WTC11 (cell line): ENCODE results near the gene FILIP1L. TPM values are rescaled to one million over a fixed set of nuclear protein-coding genes. Genes with fewer than 3 reads are reported as not detected.

Experiments used
- ATAC-seq: fragments of 200-7000 bp; cut with Tn5 transposase; 2 replicates; pipeline ENCODE4 v1.10.0; 2021; ENCODE audit warnings: mild to moderate bottlenecking, moderate library complexity
- CTCF ChIA-PET: fragments of 300-600 bp; sonication (Branson Sonifier 250); formaldehyde crosslinking; loops from one replicate; lab custom pipeline; 2021; ENCODE audit warnings: antibody characterized with exemption; lab: Charles Lee
- POLR2A ChIA-PET: fragments of 350-600 bp; sonication (Branson Sonifier 250); formaldehyde crosslinking; loops from one replicate; lab custom pipeline; 2021; ENCODE audit warnings: antibody characterized with exemption; lab: Charles Lee
- DNase-seq: peaks from one replicate; pipeline ENCODE4 v3.0.0; 2021; ENCODE audit warnings: low spot score
- H3K27ac Mint-ChIP-seq: 2 replicates; pipeline ENCODE4 v1.8.0; 2021; ENCODE audit warnings: mixed read lengths
- H3K27me3 Mint-ChIP-seq: 2 replicates; pipeline ENCODE4 v1.8.0; 2021; ENCODE audit warnings: low read depth, mild to moderate bottlenecking, moderate library complexity, mixed read lengths
- H3K36me3 Mint-ChIP-seq: 2 replicates; pipeline ENCODE4 v1.8.0; 2021; ENCODE audit warnings: mixed read lengths
- H3K4me1 Mint-ChIP-seq: 2 replicates; pipeline ENCODE4 v1.8.0; 2022; ENCODE audit warnings: mixed read lengths
- H3K4me3 Mint-ChIP-seq: 2 replicates; pipeline ENCODE4 v1.8.0; 2021; ENCODE audit warnings: mild to moderate bottlenecking, moderate library complexity, mixed read lengths
- H3K9me3 Mint-ChIP-seq: 2 replicates; pipeline ENCODE4 v1.8.0; 2021; ENCODE audit warnings: mixed read lengths
- CREM ChIP-seq: sonication (generic); formaldehyde crosslinking; IDR thresholded peaks from 2 replicates; pipeline ENCODE4 v1.8.1; 2022; ENCODE audit warnings: mild to moderate bottlenecking, missing genetic modification reagents, moderate library complexity
- FOXK1 ChIP-seq: sonication (generic); formaldehyde crosslinking; IDR thresholded peaks from 2 replicates; pipeline ENCODE4 v1.8.0; 2022; ENCODE audit warnings: mild to moderate bottlenecking, moderate library complexity, missing genetic modification reagents
- GTF2I ChIP-seq: fragments of 250-450 bp; sonication (Bioruptor Pico); conservative IDR thresholded peaks from 2 replicates; pipeline ENCODE4 v1.4.0; 2021; ENCODE audit warnings: mild to moderate bottlenecking
- JAZF1 ChIP-seq: fragments of 250-450 bp; sonication (Bioruptor Pico); IDR thresholded peaks from 2 replicates; pipeline ENCODE4 v1.9.0; 2021; ENCODE audit warnings: moderate library complexity, mild to moderate bottlenecking, inconsistent platforms
- MXD4 ChIP-seq: fragments of 250-450 bp; sonication (Bioruptor Pico); IDR thresholded peaks from 2 replicates; pipeline ENCODE4 v1.8.0; 2021; ENCODE audit warnings: mild to moderate bottlenecking, moderate library complexity, borderline replicate concordance
- NFE2L1 ChIP-seq: sonication (generic); formaldehyde crosslinking; IDR thresholded peaks from 2 replicates; pipeline ENCODE4 v1.8.1; 2023; ENCODE audit warnings: missing genetic modification reagents
- NFYB ChIP-seq: sonication (generic); formaldehyde crosslinking; conservative IDR thresholded peaks from 2 replicates; pipeline ENCODE4 v1.8.0; 2022; ENCODE audit warnings: low read depth, missing genetic modification reagents
- NR3C1 ChIP-seq: sonication (generic); formaldehyde crosslinking; conservative IDR thresholded peaks from 2 replicates; pipeline ENCODE4 v1.8.1; 2023; ENCODE audit warnings: low read depth, mild to moderate bottlenecking, missing genetic modification reagents
- PRRX2 ChIP-seq: fragments of 250-450 bp; sonication (Bioruptor Pico); IDR thresholded peaks from 2 replicates; pipeline ENCODE4 v1.8.0; 2021; ENCODE audit warnings: mild to moderate bottlenecking
- SMAD3 ChIP-seq: sonication (generic); formaldehyde crosslinking; IDR thresholded peaks from 2 replicates; pipeline ENCODE4 v1.8.0; 2022; ENCODE audit warnings: missing genetic modification reagents, mild to moderate bottlenecking, borderline replicate concordance
- SMAD4 ChIP-seq: sonication (generic); formaldehyde crosslinking; IDR thresholded peaks from 2 replicates; pipeline ENCODE4 v1.8.0; 2022; ENCODE audit warnings: mild to moderate bottlenecking, missing genetic modification reagents
- SP1 ChIP-seq: sonication (generic); formaldehyde crosslinking; conservative IDR thresholded peaks from 2 replicates; pipeline ENCODE4 v1.8.1; 2022; ENCODE audit warnings: missing genetic modification reagents
- TCF7 ChIP-seq: sonication (generic); formaldehyde crosslinking; IDR thresholded peaks from 2 replicates; pipeline ENCODE4 v1.8.0; 2022; ENCODE audit warnings: mild to moderate bottlenecking, low read depth, missing genetic modification reagents, moderate library complexity
- ZNF232 ChIP-seq: sonication (generic); formaldehyde crosslinking; IDR thresholded peaks from 2 replicates; pipeline ENCODE4 v1.8.0; 2022; ENCODE audit warnings: mild to moderate bottlenecking, missing genetic modification reagents
- ZNF263 ChIP-seq: sonication (generic); formaldehyde crosslinking; IDR thresholded peaks from 2 replicates; pipeline ENCODE4 v1.8.1; 2022; ENCODE audit warnings: low read depth, mild to moderate bottlenecking, moderate library complexity, missing genetic modification reagents
- ZNF317 ChIP-seq: sonication (generic); formaldehyde crosslinking; IDR thresholded peaks from 2 replicates; pipeline ENCODE4 v1.8.1; 2023; ENCODE audit warnings: low read depth, mild to moderate bottlenecking, moderate library complexity, missing genetic modification reagents, borderline replicate concordance
- ZNF423 ChIP-seq: fragments of 250-450 bp; sonication (Bioruptor Pico); IDR thresholded peaks from 2 replicates; pipeline ENCODE4 v2.1.2; 2022; ENCODE audit warnings: mild to moderate bottlenecking, moderate library complexity
- total RNA-seq: library from RNA; stranded (reverse); gene quantifications from 3 replicates; pipeline ENCODE4 v1.2.3, GENCODE V29; 2021
- TF ChIP-seq, protein P1 (sequence below): sonication (generic); formaldehyde crosslinking; IDR thresholded peaks from 2 replicates; pipeline ENCODE4 v1.8.0; 2023; ENCODE audit warnings: mild to moderate bottlenecking, missing genetic modification reagents
- TF ChIP-seq, protein P2 (sequence below): fragments of 250-450 bp; sonication (Bioruptor Pico); IDR thresholded peaks from 2 replicates; pipeline ENCODE4 v1.9.0; 2021; ENCODE audit warnings: mild to moderate bottlenecking
- TF ChIP-seq, protein P3 (sequence below): fragments of 200-600 bp; IDR thresholded peaks from 2 replicates; pipeline ENCODE4 v1.8.0; 2022; ENCODE audit warnings: antibody characterized with exemption
- TF ChIP-seq, protein P4 (sequence below): sonication (generic); formaldehyde crosslinking; IDR thresholded peaks from 2 replicates; pipeline ENCODE4 v1.8.1; 2022; ENCODE audit warnings: missing genetic modification reagents, borderline replicate concordance
- TF ChIP-seq, protein P5 (sequence below): sonication (generic); formaldehyde crosslinking; IDR thresholded peaks from 2 replicates; pipeline ENCODE4 v1.8.0; 2023; ENCODE audit warnings: missing genetic modification reagents
- TF ChIP-seq, protein P6 (sequence below): sonication (generic); formaldehyde crosslinking; IDR thresholded peaks from 2 replicates; pipeline ENCODE4 v1.8.0; 2022; ENCODE audit warnings: mild to moderate bottlenecking, missing genetic modification reagents
- TF ChIP-seq, protein P7 (sequence below): sonication (generic); formaldehyde crosslinking; IDR thresholded peaks from 2 replicates; pipeline ENCODE4 v1.8.1; 2022; ENCODE audit warnings: low read depth, mild to moderate bottlenecking, moderate library complexity, missing genetic modification reagents, borderline replicate concordance

Gene FILIP1L
- total RNA-seq, 1 experiment from 2014 or later = 0.17 TPM

DNA sequence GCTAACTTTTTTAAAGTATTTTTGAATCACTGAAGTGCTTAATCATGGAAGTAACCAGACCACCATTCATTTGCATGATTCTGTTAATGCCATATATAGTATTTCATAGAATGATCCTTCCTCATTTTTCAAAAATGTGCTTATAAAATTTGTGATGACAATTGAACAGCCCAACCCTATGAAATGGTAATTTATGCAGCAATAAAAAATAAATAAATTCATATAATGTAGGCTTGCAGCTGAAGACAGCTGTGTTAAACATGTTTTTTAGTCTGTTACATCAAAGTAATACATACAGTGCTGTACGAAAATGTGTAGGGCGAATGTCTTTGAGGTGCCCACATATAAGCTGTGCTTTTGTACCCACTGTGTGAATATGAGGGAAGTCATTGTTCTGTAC lies 131.7 kb downstream of the FILIP1L start (continued):
- TF ChIP-seq, protein P1, sequence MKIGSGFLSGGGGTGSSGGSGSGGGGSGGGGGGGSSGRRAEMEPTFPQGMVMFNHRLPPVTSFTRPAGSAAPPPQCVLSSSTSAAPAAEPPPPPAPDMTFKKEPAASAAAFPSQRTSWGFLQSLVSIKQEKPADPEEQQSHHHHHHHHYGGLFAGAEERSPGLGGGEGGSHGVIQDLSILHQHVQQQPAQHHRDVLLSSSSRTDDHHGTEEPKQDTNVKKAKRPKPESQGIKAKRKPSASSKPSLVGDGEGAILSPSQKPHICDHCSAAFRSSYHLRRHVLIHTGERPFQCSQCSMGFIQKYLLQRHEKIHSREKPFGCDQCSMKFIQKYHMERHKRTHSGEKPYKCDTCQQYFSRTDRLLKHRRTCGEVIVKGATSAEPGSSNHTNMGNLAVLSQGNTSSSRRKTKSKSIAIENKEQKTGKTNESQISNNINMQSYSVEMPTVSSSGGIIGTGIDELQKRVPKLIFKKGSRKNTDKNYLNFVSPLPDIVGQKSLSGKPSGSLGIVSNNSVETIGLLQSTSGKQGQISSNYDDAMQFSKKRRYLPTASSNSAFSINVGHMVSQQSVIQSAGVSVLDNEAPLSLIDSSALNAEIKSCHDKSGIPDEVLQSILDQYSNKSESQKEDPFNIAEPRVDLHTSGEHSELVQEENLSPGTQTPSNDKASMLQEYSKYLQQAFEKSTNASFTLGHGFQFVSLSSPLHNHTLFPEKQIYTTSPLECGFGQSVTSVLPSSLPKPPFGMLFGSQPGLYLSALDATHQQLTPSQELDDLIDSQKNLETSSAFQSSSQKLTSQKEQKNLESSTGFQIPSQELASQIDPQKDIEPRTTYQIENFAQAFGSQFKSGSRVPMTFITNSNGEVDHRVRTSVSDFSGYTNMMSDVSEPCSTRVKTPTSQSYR (CRISPR knock-in tag) = no peak
- TF ChIP-seq GTF2I (CRISPR knock-in tag) (no peak), NFYB (no peak), ZNF263 (CRISPR knock-in tag) (no peak), ZNF232 (no peak), ZNF317 (CRISPR knock-in tag) (no peak), NR3C1 (CRISPR knock-in tag) (no peak)
- TF ChIP-seq, protein P2, sequence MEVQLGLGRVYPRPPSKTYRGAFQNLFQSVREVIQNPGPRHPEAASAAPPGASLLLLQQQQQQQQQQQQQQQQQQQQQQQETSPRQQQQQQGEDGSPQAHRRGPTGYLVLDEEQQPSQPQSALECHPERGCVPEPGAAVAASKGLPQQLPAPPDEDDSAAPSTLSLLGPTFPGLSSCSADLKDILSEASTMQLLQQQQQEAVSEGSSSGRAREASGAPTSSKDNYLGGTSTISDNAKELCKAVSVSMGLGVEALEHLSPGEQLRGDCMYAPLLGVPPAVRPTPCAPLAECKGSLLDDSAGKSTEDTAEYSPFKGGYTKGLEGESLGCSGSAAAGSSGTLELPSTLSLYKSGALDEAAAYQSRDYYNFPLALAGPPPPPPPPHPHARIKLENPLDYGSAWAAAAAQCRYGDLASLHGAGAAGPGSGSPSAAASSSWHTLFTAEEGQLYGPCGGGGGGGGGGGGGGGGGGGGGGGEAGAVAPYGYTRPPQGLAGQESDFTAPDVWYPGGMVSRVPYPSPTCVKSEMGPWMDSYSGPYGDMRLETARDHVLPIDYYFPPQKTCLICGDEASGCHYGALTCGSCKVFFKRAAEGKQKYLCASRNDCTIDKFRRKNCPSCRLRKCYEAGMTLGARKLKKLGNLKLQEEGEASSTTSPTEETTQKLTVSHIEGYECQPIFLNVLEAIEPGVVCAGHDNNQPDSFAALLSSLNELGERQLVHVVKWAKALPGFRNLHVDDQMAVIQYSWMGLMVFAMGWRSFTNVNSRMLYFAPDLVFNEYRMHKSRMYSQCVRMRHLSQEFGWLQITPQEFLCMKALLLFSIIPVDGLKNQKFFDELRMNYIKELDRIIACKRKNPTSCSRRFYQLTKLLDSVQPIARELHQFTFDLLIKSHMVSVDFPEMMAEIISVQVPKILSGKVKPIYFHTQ (CRISPR knock-in tag) = no peak
- TF ChIP-seq, protein P3, sequence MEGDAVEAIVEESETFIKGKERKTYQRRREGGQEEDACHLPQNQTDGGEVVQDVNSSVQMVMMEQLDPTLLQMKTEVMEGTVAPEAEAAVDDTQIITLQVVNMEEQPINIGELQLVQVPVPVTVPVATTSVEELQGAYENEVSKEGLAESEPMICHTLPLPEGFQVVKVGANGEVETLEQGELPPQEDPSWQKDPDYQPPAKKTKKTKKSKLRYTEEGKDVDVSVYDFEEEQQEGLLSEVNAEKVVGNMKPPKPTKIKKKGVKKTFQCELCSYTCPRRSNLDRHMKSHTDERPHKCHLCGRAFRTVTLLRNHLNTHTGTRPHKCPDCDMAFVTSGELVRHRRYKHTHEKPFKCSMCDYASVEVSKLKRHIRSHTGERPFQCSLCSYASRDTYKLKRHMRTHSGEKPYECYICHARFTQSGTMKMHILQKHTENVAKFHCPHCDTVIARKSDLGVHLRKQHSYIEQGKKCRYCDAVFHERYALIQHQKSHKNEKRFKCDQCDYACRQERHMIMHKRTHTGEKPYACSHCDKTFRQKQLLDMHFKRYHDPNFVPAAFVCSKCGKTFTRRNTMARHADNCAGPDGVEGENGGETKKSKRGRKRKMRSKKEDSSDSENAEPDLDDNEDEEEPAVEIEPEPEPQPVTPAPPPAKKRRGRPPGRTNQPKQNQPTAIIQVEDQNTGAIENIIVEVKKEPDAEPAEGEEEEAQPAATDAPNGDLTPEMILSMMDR = no peak
- TF ChIP-seq, protein P4, sequence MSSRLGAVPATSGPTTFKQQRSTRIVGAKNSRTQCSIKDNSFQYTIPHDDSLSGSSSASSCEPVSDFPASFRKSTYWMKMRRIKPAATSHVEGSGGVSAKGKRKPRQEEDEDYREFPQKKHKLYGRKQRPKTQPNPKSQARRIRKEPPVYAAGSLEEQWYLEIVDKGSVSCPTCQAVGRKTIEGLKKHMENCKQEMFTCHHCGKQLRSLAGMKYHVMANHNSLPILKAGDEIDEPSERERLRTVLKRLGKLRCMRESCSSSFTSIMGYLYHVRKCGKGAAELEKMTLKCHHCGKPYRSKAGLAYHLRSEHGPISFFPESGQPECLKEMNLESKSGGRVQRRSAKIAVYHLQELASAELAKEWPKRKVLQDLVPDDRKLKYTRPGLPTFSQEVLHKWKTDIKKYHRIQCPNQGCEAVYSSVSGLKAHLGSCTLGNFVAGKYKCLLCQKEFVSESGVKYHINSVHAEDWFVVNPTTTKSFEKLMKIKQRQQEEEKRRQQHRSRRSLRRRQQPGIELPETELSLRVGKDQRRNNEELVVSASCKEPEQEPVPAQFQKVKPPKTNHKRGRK = no peak
- TF ChIP-seq, protein P5, sequence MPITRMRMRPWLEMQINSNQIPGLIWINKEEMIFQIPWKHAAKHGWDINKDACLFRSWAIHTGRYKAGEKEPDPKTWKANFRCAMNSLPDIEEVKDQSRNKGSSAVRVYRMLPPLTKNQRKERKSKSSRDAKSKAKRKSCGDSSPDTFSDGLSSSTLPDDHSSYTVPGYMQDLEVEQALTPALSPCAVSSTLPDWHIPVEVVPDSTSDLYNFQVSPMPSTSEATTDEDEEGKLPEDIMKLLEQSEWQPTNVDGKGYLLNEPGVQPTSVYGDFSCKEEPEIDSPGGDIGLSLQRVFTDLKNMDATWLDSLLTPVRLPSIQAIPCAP (CRISPR knock-in tag) = no peak
- TF ChIP-seq, all 79 proteins: peak for 0

DNA sequence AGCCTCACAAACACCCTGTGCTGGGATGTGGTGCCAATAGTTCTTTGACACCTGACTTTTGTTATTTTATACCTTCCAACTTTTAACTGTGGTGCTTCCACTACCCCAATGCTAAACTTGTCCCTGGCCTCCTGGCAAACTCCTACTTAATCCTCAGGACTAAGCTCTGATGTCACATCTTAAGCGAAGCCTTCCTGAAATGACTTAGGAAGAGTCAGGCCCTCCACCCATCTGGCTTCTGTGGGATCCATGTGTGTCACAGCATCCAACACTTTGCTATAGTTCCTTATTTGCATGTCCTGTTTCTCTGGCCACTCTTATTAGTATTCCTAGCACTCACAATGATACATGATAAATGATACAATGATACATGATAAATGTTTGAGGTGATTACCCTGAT lies 133.2 kb downstream of the FILIP1L start:
- H3K4me3 Mint-ChIP-seq = no peak overlapping the region
- H3K9me3 Mint-ChIP-seq = peaks cover 11% of the 10 kb centered on the region
- no peak overlapping the region for H3K27ac Mint-ChIP-seq
- CTCF ChIA-PET = interaction anchor here (1.6 kb wide), 1 partner anchor 273 kb away, joined by 4 read pairs; no protein-coding TSS in a partner anchor
- H3K27me3 Mint-ChIP-seq = no peaks in the 10 kb centered on the region
- no peak for DNase-seq
- H3K36me3 Mint-ChIP-seq = peaks cover 3% of the 10 kb centered on the region; the same call in 1 of the 2 replicates
- TF ChIP-seq, protein P3 = no peak
- TF ChIP-seq, protein P6, sequence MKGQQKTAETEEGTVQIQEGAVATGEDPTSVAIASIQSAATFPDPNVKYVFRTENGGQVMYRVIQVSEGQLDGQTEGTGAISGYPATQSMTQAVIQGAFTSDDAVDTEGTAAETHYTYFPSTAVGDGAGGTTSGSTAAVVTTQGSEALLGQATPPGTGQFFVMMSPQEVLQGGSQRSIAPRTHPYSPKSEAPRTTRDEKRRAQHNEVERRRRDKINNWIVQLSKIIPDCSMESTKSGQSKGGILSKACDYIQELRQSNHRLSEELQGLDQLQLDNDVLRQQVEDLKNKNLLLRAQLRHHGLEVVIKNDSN (CRISPR knock-in tag) = no peak
- TF ChIP-seq CREM (CRISPR knock-in tag) = no peak
- TF ChIP-seq MXD4 (CRISPR knock-in tag) = no peak
- TF ChIP-seq ZNF423 (CRISPR knock-in tag) = no peak
- TF ChIP-seq SMAD3 = no peak
- TF ChIP-seq PRRX2 (CRISPR knock-in tag) = no peak
- no peak for TF ChIP-seq SP1
- TF ChIP-seq FOXK1 (CRISPR knock-in tag) = no peak
- no peak for TF ChIP-seq NFE2L1 (CRISPR knock-in tag)
- no peak for TF ChIP-seq ZNF263 (CRISPR knock-in tag)
- no peak for TF ChIP-seq TCF7 (CRISPR knock-in tag)
- TF ChIP-seq, protein P7, sequence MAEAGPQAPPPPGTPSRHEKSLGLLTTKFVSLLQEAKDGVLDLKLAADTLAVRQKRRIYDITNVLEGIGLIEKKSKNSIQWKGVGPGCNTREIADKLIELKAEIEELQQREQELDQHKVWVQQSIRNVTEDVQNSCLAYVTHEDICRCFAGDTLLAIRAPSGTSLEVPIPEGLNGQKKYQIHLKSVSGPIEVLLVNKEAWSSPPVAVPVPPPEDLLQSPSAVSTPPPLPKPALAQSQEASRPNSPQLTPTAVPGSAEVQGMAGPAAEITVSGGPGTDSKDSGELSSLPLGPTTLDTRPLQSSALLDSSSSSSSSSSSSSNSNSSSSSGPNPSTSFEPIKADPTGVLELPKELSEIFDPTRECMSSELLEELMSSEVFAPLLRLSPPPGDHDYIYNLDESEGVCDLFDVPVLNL (CRISPR knock-in tag) = no peak
- TF ChIP-seq JAZF1 (CRISPR knock-in tag) = no peak
- TF ChIP-seq SMAD4 (CRISPR knock-in tag) = no peak
- TF ChIP-seq, all 79 proteins: peak for 0
- POLR2A ChIA-PET = no interaction called here
- ATAC-seq = no peak
- H3K4me1 Mint-ChIP-seq = no peaks in the 10 kb centered on the region
